ENCODE results near the gene DIPK1B. TPM values are rescaled to one million over a fixed set of nuclear protein-coding genes. Genes with fewer than 3 reads are reported as not detected.

DIPK1B gene
- total and polyA plus RNA-seq, 10 of the 15 experiments (the other 5 are each of a cell fraction or from before 2014, with no cell fraction given): 0.08 to 0.28 (median 0.13) TPM; not detected in 3

GRCh38 chr9:136697821-136698526 lies 14.4 kb upstream of the DIPK1B start:
- TF ChIP-seq HDGF (IDR thresholded peaks at IDR 0.05): no peak
- no peak for TF ChIP-seq SMAD1 (IDR thresholded peaks at IDR 0.05; ENCODE audit: low read depth, partially characterized antibody)
- TF ChIP-seq, protein P1, sequence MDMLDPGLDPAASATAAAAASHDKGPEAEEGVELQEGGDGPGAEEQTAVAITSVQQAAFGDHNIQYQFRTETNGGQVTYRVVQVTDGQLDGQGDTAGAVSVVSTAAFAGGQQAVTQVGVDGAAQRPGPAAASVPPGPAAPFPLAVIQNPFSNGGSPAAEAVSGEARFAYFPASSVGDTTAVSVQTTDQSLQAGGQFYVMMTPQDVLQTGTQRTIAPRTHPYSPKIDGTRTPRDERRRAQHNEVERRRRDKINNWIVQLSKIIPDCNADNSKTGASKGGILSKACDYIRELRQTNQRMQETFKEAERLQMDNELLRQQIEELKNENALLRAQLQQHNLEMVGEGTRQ (IDR thresholded peaks at IDR 0.05; ENCODE audit: borderline replicate concordance, low read depth, low read length): no peak
- TF ChIP-seq ASH2L (IDR thresholded peaks at IDR 0.05; ENCODE audit: borderline replicate concordance, low read depth): no peak
- TF ChIP-seq NBN (IDR thresholded peaks at IDR 0.05): 0 out of 2 replicates have a peak, but pooled peaks have one; percentile 29
- no peak for TF ChIP-seq NR2C1 (IDR thresholded peaks at IDR 0.05)
- no peak for TF ChIP-seq JUND (IDR thresholded peaks at IDR 0.05; ENCODE audit: low read depth, low read length)
- TF ChIP-seq CBX5 (IDR thresholded peaks at IDR 0.05; ENCODE audit: low read depth): no peak
- 0 out of 2 replicates have a peak, but pooled peaks have one; percentile 10 for TF ChIP-seq ZNF384 (IDR thresholded peaks at IDR 0.05; ENCODE audit: borderline replicate concordance, low read depth, low read length)
- no peak for TF ChIP-seq TCF3 (IDR thresholded peaks at IDR 0.05; ENCODE audit: borderline replicate concordance, insufficient read depth, low read depth, low read length)
- no peak overlapping the region for H3K4me3 ChIP-seq
- H3K4me2 ChIP-seq (ENCODE audit: control insufficient read depth, insufficient read depth): no peak overlapping the region
- RAD21 ChIA-PET (ENCODE audit: unreplicated experiment): interaction anchor here (0.6 to 1.2 kb wide), 2 partner anchors 44 to 281 kb away, joined by 3 read pairs; no protein-coding TSS in a partner anchor
- intact Hi-C loops (cut with micrococcal nuclease; ENCODE audit: unreplicated experiment): no loop called here
- no peaks in the 10 kb centered on the region for H3K79me2 ChIP-seq (ENCODE audit: control insufficient read depth, insufficient read depth, low read length)
- no TSS peak for BruUV-seq (replicated peaks)
- FAIRE-seq: no peak
- POLR2A ChIA-PET: interaction anchor here (0.8 kb wide), 1 partner anchor 32 kb away, joined by 3 read pairs; no protein-coding TSS in a partner anchor
- 8% methylated on average over 17 of the region's 20 CpGs for WGBS (ENCODE audit: insufficient coverage, insufficient replicate concordance, low lambda C conversion rate, missing lambda C conversion rate)
- peaks cover 20% of the 10 kb centered on the region for H3K4me1 ChIP-seq (ENCODE audit: control insufficient read depth, insufficient read depth, low read length)
- no peak overlapping the region for H3K9ac ChIP-seq (ENCODE audit: control insufficient read depth, insufficient read depth, low read length)
- in situ Hi-C loops (cut with MboI): no loop called here
- DNase-seq (ENCODE audit: low read depth, low spot score): no peak
- no peaks in the 10 kb centered on the region for H3K27me3 ChIP-seq (replicated peaks in 1 of 2; ENCODE audit: control insufficient read depth in 2 of 2, insufficient read depth in 2 of 2, low read length in 1 of 2)
- H3K9me3 ChIP-seq (replicated peaks; ENCODE audit: control insufficient read depth, insufficient read depth, low read length): no peaks in the 10 kb centered on the region
- no peak overlapping the region for H2AFZ ChIP-seq (ENCODE audit: control insufficient read depth, low read depth, low read length)
- no peaks in the 10 kb centered on the region for H3K36me3 ChIP-seq (ENCODE audit: control insufficient read depth in 2 of 2, insufficient read depth in 2 of 2, low read length in 1 of 2)
- CTCF ChIA-PET: interaction anchor here (0.8 to 1.2 kb wide), 2 partner anchors 9 to 34 kb away, joined by 3 read pairs; no protein-coding TSS in a partner anchor
- H4K20me1 ChIP-seq (ENCODE audit: control insufficient read depth, insufficient read depth): no peaks in the 10 kb centered on the region
- no peak for ATAC-seq
- H3K27ac ChIP-seq (ENCODE audit: control insufficient read depth, insufficient read depth): no peak overlapping the region
- SMC1A ChIA-PET (ENCODE audit: uncharacterized antibody, unreplicated experiment): no interaction called here

Data from GM12878 (cell line).